Skeletal muscle cell (primary cell): ENCODE results near the gene AGR3.
"Not testable (repeated sequence)": the region's sequence is repeated elsewhere in the genome, so short reads cannot be mapped to it uniquely, and the experiment has no call there.

ENCODE experiments used
- DNase-seq: peaks from one replicate; pipeline ENCODE4 v3.0.0-alpha.2; 2010; ENCODE audit warnings: low read depth
- H3K4me3 ChIP-seq: 2 replicates; pipeline ENCODE4 v1.5.1; 2011; ENCODE audit warnings: low read depth, mild to moderate bottlenecking, control low read depth, low read length, moderate library complexity

AGR3 gene

DNA sequence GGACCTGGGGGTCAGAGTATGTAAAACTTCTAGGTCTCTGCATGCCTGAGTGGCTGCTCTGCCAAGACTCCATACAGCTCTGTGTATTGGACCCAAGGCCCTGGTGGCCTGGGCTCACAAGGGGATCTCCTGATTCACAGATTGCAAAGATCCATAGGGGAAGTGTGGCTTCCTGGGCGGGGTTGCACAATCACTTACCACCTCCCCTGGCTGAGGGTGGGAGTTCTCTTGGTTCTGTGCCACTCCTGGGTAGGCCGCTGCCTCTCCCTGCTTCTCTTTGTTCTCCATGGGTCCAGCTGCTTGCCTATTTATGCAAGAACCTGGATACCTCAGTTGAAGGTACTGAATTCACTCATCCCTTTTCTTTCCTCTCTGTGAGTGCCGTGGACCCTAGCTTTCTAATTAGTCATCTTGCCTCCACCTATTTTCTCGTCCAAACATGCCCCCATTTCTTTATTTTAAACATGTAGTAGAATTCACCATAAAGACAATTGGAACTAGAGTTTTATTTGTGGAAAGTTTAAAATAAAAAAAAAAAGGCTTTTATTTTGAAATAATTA is 18.5 kb upstream of the AGR3 start:
- no peak overlapping the region for H3K4me3 ChIP-seq
- no peak for DNase-seq

DNA sequence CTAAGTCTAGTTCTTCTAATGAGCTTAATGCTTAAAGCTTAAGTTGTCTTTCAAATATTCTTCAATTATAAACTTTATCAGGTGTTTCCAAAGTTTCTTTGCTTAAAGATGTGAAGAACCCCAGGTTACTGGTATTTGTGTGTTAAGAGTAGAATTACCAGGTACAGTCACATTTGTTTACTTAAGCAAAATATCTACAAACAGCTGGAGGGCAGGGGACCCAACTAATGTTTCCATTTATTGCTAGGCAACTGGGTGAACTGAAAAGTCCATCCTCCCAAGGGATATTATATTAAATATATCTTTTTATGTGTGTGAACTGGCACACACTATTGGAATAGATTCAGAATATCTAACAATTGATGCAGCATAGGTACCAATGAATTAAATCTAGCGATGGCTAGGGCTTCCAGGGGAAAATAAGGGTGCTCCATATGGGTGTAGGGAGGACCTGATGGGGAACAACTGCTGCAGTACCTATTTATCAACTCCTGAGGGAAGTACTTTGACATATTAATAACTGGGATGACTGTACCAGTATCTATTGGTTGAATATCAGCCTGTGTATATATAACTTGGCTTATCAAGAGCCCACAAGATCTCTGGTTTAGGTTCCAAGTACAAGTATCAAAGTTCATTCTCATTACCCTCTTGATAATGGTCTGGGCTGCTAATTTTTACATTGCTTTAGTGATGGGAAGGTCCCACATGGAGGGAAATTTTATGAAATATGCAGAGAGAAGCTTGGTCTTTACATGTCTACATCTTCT is 10.3 kb upstream of the AGR3 start:
- no peak overlapping the region for H3K4me3 ChIP-seq
- DNase-seq, result no peak

DNA sequence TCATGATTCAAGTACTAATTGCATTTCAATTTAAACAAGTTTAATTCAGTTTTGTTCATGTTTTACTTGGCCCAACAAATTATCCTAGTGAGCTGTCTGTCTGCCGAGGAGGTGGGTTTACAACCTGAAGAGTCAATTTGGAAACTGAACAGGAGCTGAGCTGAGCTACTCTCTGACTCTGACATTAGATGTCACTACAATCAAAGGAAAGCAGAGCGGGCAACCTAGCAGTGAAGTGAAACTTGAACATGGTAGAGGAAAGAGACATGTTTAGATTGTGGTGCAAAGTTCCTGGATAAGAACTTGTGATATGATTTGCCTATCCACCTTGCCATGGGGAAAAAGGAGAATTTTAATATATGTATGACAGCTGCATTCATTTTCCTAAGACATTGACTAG is 9.6 kb upstream of the AGR3 start:
- peak; percentile 33 for DNase-seq
- H3K4me3 ChIP-seq, result no peak overlapping the region

DNA sequence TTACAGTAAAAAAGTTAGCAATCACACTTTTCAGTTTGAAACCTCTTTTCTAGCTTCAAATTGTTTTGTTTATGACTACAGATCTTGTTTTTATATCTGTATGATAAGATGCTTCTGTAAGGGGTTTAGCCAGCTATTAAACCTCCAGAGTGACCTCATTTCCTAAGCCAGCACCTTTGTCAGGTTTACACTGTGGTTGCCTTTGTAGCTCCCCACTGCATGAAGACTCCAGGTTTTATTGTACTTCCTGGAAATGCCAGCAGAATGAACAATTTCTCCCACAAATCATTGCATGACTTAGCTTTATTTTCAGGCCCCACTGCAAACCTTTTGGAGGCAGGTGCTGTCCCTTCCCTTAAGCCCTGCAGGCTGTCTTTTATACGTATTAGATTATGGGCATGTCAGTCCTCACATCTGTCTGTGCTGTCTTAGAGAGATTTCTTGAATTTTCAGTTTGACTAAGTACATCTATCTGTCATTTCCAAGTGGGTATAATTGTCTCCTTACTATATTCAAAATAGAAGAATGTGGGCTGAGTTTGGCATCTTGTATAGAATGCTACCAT is 8.2 kb upstream of the AGR3 start:
- DNase-seq, result no peak
- H3K4me3 ChIP-seq, result no peak overlapping the region

DNA sequence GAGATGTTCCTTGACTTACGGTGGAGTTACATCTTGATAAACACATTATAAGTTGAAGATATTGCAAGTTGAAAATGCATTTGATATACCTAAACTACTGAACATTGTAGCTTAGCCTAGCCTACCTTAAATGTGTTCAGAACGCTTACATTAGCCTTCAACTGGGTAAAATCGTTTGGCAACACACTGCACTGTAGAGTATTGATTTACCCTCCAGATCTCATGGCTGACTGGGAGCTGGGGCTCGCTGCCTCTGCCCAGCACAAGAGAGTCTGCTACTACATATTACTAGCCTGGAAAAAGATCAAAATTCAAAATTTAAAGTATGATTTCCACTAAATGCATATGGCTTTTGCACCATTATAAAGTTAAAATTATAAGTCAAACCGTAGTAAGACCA is 7.5 kb upstream of the AGR3 start:
- no peak overlapping the region for H3K4me3 ChIP-seq
- DNase-seq, result no peak

DNA sequence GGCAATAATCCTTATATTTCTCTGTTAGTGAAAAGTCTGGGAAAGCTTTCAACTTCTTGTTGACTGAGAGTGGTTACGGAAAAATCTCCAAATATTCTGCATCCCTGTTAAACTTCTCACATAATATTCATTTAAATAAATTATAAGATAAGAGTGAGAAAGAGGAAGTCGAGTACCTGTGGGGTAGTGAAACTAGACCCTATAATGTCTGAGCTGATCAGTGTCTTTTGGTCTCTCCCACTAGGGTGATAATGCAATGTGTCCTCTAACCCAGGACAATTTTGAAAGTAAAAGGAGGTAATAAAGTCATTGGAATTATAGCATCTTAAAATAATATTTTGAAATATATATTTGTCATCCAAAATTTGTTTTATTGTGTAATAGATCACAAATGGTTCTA is 2.1 kb upstream of the AGR3 start:
- no peak for DNase-seq
- H3K4me3 ChIP-seq, result no peak overlapping the region

DNA sequence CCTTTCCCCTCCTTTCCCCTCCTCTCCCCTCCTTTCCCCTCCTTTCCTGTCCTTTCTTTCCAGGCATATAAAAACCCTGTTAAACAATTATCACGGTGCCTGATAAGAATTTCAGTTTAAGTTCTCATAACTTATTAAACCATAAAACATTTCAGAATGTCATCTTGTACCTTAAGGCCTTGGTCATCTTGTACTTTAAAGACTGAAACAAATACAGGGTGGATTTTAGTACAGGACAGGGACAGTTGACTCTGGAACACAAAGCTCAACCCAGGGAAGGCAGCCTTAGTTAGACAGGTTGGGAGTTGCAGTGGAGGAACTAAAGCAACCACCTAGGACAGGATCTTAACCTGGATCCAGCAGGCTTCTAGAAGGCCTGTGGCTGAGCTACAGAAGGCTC is 1.2 kb downstream of the AGR3 start:
- DNase-seq, result no peak
- no peak overlapping the region for H3K4me3 ChIP-seq

DNA sequence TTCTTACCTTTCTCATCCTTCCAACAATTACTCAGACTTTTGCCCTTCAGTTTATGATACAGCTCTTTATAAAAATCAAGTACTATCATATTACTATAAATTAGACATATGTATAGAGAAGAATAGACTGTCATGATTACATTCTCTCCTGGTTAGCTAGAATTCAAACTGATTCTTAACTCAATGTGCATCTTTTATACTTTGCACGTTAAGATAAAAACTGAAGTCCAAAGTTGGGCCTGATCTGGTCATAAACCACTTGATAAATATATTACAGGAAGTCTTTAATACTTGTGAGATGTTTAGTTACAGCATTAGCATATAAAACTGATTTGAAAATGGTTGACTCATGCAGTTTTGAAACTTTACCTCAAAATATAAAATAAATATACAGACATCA is 2.6 kb downstream of the AGR3 start:
- no peak overlapping the region for H3K4me3 ChIP-seq

DNA sequence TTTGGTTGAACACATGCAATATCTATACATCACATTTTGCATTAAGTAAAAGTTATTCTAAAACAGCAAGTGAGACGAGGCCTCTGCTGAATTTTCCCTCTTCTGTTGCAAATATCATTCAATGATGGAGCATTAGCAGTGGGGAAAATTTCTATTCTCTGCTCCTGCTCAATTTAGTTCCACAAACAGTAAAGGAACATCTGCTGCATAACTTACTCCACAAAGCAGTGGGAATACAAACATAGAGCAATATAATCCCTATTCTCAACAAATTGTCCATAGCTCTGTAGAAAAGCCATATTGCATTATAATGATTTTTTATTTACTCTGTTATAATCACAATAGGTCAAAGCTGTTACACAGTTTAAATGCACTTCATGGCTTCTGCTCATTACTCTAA is 5.9 kb downstream of the AGR3 start:
- DNase-seq, result no peak
- no peak overlapping the region for H3K4me3 ChIP-seq

More for the DNA sequence above, 2.6 kb downstream of the AGR3 start:
- DNase-seq, result no peak

DNA sequence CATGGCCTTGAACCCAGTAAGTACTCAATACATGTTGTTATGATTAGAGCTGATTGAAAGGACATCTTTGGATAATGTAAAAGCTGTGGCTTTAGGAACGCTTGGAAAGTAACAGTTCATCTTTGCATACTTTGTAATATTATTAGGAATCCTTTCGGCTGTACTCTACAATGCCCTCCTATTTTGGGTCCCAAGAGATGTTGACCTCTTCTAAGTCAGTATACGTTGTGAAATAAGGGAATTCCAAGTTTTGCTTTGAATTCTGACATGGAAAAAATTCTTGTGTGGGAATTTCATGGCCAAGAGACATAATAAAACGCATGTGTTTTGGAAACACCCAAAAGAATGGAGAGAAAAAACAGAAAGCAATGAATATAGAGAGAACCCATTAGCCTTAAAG is 7.7 kb downstream of the AGR3 start:
- DNase-seq, result no peak
- H3K4me3 ChIP-seq, result no peak overlapping the region

DNA sequence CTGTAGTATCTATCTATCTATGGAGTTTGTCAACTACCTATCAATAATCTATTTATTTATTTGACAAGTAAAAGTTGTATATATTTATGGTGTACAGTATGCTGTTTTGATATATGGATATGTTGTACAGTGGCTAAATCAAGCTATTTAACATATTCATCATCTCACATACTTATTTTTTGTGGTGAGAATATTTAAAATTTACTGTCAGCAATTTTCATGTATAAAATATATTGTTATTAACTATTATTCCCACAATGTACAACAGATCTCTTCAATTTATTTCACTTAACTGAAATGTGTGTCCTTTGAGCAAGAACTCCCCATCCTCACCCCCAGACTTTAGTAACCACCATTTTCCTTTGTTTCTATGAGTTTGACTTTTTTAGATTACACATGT is 14.5 kb downstream of the AGR3 start:
- DNase-seq, result no peak
- H3K4me3 ChIP-seq, result no peak overlapping the region

DNA sequence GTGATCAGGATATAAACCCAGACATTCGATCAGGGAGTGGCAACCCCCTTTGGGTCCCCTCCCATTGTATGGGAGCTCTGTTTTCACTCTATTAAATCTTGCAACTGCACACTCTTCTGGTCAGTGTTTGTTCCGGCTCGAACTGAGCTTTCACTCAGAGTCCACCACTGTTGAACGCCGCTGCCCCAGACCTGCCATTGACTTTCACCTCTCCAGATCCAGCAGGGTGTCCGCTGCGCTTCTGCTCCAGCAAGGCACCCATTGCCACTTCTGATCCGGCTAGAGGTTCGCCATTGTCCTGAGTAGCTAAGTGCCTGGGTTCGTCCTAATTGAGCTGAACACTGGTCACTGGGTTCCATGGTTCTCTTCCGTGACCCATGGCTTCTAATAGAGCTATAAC is 28.6 kb downstream of the AGR3 start:
- H3K4me3 ChIP-seq, DNase-seq: not testable (repeated sequence)

DNA sequence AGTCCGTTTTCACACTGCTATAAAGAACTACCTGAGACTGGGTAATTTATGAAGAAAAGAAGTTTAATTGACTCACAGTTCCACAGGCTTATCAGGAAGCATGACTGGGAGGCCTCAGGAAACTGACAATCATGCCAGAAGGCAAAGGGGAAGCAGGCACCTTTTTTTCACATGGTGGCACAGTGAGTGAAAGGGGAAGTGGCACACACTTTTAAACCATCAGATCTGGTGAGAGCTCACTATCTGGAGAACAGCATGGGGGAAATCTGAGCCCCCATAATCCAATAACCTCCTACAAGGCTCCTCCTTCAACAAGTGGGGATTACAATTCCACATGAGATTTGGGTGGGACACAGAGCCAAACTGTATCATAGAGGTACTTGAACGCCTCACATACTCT is 30.0 kb downstream of the AGR3 start:
- H3K4me3 ChIP-seq, result no peak overlapping the region
- no peak for DNase-seq

DNA sequence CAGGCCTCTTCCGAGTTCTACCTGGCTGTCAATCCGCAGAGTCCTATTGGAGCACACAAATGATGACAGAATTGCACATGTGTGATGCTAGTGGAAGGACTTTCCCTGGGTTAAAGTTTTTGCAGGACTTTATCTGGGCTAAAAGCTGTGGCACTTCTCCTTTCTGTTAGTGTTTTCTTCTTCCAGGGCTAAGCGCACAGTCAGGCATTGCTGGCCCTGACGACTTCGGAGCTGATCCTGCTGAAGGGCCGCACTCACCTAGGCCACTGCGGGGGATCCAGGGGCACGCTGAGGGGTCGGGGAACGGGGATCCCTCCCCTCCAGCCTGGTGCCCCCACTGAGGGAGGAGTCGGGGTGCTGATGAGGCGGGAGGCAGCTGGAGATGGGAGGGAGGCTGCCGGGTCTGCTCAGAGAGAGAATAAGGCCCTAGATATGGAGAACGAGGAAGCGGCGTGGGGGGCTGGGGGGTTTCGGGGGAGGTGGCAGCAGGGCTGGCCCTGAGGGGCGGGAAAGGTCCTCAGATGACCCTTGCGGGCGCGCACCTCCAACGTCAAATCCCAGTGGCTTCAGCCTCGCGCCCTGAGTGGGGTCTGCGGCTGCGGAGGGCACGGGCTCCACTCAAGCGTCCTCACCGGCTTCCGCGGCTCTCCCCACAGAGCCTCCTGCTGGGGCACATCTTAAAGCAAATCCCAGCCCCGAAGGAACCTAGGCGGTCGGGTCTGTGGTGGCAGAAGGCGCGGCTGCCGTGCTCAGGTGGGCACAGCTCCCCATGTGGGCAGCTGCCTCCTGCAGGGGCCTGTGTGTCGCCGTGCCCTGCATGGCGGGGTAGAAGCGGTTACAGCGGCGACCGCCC is 30.9 kb downstream of the AGR3 start:
- DNase-seq, result no peak
- no peak overlapping the region for H3K4me3 ChIP-seq

DNA sequence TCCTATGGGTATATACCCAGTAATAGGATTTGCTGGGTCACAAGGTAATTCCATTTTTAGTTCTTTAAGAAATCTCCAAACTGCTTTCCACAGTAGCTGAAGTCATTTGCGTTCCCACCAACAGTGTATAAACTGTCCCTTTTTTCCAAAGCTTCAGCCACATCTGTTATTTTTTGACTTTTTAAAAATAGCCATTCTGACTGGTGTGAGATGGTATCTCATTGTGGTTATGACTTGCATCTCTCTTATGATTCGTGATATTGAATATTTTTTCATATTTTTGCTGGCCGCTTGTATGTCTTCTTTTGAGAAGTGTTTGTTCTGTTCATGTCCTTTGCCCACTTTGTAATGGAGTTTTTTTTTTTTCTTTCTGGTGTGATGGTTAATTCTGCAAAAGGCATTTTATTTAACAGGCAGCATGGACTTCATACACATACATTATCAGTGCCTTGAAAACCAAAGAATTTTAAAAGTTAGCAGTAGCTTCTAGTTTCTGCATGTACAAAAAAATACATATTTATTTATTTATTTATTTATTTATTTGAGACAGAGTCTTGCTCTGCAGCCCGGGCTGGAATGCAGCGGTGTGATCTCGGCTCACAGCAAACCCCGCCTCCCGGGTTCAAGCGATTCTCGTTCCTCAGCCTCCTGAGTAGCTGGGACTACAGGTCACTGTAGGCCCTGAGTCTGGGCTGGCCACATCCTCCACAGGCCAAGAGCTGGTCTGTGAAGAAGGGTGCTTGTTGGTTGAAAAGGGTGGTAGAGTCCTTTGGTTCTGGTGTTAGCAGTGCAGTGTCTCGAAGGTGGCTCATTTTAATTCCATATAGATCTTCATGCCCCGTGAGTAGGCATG is 32.3 kb downstream of the AGR3 start:
- no peak overlapping the region for H3K4me3 ChIP-seq

DNA sequence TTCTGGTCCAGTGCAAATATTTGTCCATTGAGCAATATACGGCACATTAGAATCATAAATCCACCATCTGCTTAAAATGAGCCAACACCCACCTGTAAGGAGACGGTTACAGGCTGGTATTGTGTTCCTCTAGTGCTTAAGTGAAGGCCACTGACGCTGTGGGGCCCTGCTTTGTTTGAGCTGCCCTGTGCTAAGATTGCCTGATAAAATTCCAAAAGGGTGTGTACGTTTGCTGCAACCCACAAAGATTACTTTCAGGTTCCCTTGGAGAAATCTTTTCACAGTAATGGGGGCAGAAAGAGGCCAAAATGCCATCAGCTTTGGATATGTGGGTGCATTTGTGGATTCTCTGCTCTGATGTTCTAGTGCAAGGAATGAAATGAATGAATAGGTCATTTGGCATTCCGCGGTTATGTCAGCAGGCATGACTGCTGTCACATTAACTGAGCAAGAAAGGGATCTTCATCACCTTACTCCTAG is 34.4 kb downstream of the AGR3 start:
- no peak for DNase-seq
- no peak overlapping the region for H3K4me3 ChIP-seq

More for the DNA sequence above, 32.3 kb downstream of the AGR3 start:
- no peak for DNase-seq

DNA sequence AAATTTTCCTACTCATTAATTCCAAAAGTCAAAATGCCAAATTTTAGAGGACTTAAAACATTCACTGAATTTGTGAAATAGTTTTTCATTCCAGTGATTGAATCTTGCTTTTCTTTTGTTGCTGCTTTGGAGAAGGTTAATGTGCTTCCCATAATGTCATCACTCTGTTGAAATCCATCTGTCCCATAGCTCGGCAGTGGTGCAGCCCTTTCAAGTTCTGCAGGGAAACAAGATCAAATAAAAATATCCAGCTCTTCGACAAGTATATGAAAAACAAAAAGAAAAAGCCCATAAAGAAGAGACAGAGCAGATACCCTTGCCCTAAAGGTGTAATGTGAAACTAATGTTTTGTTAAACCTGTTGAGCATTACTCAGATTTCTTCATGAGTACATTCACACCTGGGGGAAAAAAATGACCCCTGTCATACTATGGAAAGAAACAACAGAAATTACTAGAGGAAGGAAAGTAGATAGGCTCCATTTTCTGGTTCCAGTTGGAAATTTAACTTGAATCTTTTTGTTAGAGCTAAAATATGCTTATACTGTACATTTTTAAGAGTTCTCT is 35.1 kb downstream of the AGR3 start:
- H3K4me3 ChIP-seq, result no peak overlapping the region
- DNase-seq, result no peak

DNA sequence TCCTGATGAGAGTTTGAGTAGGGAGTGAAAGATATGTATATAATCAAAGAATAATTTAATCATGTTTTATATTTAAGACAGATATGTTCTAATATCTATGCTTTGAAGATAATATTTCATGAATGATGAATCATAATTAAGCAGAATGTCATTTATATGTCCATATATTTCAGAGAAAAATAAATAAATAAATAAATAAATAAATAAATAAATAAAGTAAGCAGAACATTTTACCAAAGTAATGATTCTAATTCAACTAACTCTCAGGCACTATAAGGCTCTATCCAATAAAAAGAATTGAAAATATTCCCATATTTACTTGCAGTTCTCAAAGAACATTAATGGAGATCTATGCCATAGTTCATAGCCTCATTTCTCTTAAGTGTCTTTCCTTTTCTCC is 36.0 kb downstream of the AGR3 start:
- H3K4me3 ChIP-seq, result no peak overlapping the region
- DNase-seq, result no peak

DNA sequence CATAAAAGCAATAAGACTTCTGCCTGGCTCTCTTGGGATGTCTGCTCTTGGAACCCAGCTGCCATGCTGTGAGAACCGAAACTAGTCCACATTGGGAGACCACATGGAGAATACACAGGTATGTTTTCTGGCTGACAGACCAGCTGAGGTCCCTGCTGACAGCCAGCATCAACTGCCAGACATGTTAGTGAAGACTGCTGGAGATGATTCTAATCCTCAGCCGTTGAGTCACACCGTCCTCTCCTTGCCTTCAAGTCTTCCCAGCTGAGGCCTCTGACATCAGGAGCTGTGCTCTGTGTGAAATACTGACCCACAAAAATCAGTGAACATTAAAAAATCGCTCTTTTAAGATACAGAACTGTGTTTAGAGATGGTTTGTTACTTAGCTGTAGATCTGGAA is 40.1 kb downstream of the AGR3 start:
- no peak overlapping the region for H3K4me3 ChIP-seq
- peak; percentile 36 for DNase-seq
